ENCODE data around the gene BCR. TPM values are rescaled to one million over a fixed set of nuclear protein-coding genes. Genes with fewer than 3 reads are reported as not detected.
A peak's percentile ranks its signal among the peaks of the same experiment; 100 is the strongest.

BCR gene
- total and polyA plus RNA-seq, 2 of the 13 experiments (the other 11 are each of a cell fraction or from before 2014, with no cell fraction given), result 19.9 to 33.6 TPM

- TF ChIP-seq HMGXB4 (CRISPR knock-in tag; IDR thresholded peaks at IDR 0.05; ENCODE audit: borderline replicate concordance in 1 of 2, low read depth in 1 of 2) (0 out of 4 replicates have a peak, but pooled peaks of 1 of the 2 experiments have one; percentile 4), ZNF839 (CRISPR knock-in tag; IDR thresholded peaks at IDR 0.05; ENCODE audit: borderline replicate concordance) (no peak), ZNF737 (CRISPR knock-in tag; IDR thresholded peaks at IDR 0.05; ENCODE audit: borderline replicate concordance) (no peak), MAFK (conservative IDR thresholded peaks at IDR 0.05 in 1 of 2, IDR thresholded peaks at IDR 0.05 in 1 of 2; ENCODE audit: low read length in 2 of 2) (no peak), ZNF772 (CRISPR knock-in tag; IDR thresholded peaks at IDR 0.05) (0 out of 2 replicates have a peak, but pooled peaks have one; percentile 34), PHF21A (CRISPR knock-in tag; IDR thresholded peaks at IDR 0.05) (no peak), ZNF318 (CRISPR knock-in tag; IDR thresholded peaks at IDR 0.05) (no peak), RERE (CRISPR knock-in tag; IDR thresholded peaks at IDR 0.05; ENCODE audit: low read depth) (no peak), MAX (IDR thresholded peaks at IDR 0.05) (peak; percentile 82), GABPB1 (CRISPR knock-in tag; IDR thresholded peaks at IDR 0.05) (peak; percentile 7; the same call in 1 of the 2 replicates), ZNF572 (CRISPR knock-in tag; IDR thresholded peaks at IDR 0.05) (0 out of 2 replicates have a peak, but pooled peaks have one; percentile 76)
Measured at GRCh38 chr22:23157560-23158515, 22.5 kb upstream of the BCR start (continued).
